CD4-positive, alpha-beta T cell treated with Interleukin-10 for 1 hour (primary cell): ENCODE data around the gene RNF141.

Experiments
- DNase-seq: peaks from one replicate; pipeline ENCODE4 v3.0.0-alpha.2; 2020

Gene RNF141

GRCh38 chr11:10519630-10520029 lies 21.4 kb downstream of the RNF141 start:
- DNase-seq: no peak

GRCh38 chr11:10518891-10519290 lies 22.1 kb downstream of the RNF141 start:
- no peak for DNase-seq

- no peak for DNase-seq
Observed at GRCh38 chr11:10518123-10518522, 22.9 kb downstream of the RNF141 start.

- no peak for DNase-seq
Observed at GRCh38 chr11:10515418-10515817, 25.6 kb downstream of the RNF141 start.

- no peak for DNase-seq
Observed at GRCh38 chr11:10514709-10515108, 26.3 kb downstream of the RNF141 start.

- no peak for DNase-seq
Observed at GRCh38 chr11:10514202-10514601, 26.8 kb downstream of the RNF141 start.

GRCh38 chr11:10511181-10511621 lies 29.8 kb downstream of the RNF141 start:
- no peak for DNase-seq

- DNase-seq: no peak
Observed at GRCh38 chr11:10506008-10506370, 35.0 kb downstream of the RNF141 start.

- DNase-seq: no peak
Observed at GRCh38 chr11:10505278-10506007, 35.5 kb downstream of the RNF141 start.

- DNase-seq: no peak
Observed at GRCh38 chr11:10504490-10504889, 36.5 kb downstream of the RNF141 start.

- DNase-seq: no peak
Observed at GRCh38 chr11:10503777-10504480, 37.1 kb downstream of the RNF141 start.

- DNase-seq: no peak
Observed at GRCh38 chr11:10503221-10503620, 37.8 kb downstream of the RNF141 start.

GRCh38 chr11:10502770-10503169 lies 38.2 kb downstream of the RNF141 start:
- DNase-seq: no peak

GRCh38 chr11:10502065-10502680 lies 38.8 kb downstream of the RNF141 start:
- DNase-seq: no peak

- no peak for DNase-seq
Observed at GRCh38 chr11:10500757-10501684, 40.0 kb downstream of the RNF141 start.

- no peak for DNase-seq
Observed at GRCh38 chr11:10499874-10500601, 40.9 kb downstream of the RNF141 start.

- no peak for DNase-seq
Observed at GRCh38 chr11:10499452-10499851, 41.5 kb downstream of the RNF141 start.

- no peak for DNase-seq
Observed at GRCh38 chr11:10498426-10499250, 42.3 kb downstream of the RNF141 start.

GRCh38 chr11:10498022-10498400 lies 43.0 kb downstream of the RNF141 start:
- no peak for DNase-seq

GRCh38 chr11:10497371-10498021 lies 43.5 kb downstream of the RNF141 start:
- no peak for DNase-seq
